ENCODE results near the gene IQGAP2. TPM values are rescaled to one million over a fixed set of nuclear protein-coding genes. Genes with fewer than 3 reads are reported as not detected.

The IQGAP2 gene
- total RNA-seq, 1 donor = 1.2 TPM

DNA sequence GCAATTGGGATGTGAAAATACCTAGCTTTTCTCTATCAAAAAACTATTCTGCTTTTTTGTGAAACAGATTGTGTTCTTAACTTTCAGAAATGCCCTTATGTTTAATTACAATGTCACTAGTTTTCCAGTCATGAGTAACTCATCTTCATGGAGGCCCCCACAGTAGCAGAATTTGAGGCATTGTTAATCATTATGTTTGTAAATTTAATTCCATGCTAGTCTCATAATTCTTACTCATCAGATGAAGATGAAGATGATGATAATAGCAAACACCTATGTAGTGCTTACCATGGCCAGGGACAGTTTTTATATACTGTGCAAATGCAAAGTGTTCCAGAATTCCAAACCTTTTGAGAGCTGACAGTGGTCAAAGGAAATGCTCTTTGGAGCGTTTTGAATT lies 285.1 kb downstream of the IQGAP2 start:
- no peak for DNase-seq (ENCODE audit: low read depth)
- TF ChIP-seq, protein P1, sequence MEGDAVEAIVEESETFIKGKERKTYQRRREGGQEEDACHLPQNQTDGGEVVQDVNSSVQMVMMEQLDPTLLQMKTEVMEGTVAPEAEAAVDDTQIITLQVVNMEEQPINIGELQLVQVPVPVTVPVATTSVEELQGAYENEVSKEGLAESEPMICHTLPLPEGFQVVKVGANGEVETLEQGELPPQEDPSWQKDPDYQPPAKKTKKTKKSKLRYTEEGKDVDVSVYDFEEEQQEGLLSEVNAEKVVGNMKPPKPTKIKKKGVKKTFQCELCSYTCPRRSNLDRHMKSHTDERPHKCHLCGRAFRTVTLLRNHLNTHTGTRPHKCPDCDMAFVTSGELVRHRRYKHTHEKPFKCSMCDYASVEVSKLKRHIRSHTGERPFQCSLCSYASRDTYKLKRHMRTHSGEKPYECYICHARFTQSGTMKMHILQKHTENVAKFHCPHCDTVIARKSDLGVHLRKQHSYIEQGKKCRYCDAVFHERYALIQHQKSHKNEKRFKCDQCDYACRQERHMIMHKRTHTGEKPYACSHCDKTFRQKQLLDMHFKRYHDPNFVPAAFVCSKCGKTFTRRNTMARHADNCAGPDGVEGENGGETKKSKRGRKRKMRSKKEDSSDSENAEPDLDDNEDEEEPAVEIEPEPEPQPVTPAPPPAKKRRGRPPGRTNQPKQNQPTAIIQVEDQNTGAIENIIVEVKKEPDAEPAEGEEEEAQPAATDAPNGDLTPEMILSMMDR (IDR thresholded peaks at IDR 0.05; ENCODE audit: insufficient read depth, low read length) = no peak
- no peak overlapping the region for H3K4me3 ChIP-seq (ENCODE audit: low read depth, low read length)

DNA sequence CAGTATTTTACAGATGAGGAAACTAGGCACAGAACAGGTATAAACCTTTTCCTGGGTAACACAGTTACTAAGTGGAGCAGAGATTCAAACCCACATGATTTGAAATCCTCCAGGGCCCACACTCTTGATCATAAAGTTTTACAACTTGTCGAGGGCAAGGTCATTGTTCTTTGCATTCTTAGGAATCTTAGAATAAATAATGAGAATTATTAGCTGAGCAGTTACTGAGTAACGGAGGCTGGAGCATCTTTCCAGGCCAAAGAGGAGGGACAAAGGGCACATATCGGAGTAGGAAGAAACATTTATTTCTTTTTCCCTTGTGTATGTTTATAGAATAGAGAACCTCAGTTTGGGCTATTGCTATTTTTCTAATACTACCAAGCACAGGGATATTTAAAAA lies 285.8 kb downstream of the IQGAP2 start:
- H3K4me3 ChIP-seq (ENCODE audit: low read depth, low read length) = no peak overlapping the region
- no peak for DNase-seq (ENCODE audit: low read depth)
- TF ChIP-seq, protein P1 (IDR thresholded peaks at IDR 0.05; ENCODE audit: insufficient read depth, low read length) = no peak

DNA sequence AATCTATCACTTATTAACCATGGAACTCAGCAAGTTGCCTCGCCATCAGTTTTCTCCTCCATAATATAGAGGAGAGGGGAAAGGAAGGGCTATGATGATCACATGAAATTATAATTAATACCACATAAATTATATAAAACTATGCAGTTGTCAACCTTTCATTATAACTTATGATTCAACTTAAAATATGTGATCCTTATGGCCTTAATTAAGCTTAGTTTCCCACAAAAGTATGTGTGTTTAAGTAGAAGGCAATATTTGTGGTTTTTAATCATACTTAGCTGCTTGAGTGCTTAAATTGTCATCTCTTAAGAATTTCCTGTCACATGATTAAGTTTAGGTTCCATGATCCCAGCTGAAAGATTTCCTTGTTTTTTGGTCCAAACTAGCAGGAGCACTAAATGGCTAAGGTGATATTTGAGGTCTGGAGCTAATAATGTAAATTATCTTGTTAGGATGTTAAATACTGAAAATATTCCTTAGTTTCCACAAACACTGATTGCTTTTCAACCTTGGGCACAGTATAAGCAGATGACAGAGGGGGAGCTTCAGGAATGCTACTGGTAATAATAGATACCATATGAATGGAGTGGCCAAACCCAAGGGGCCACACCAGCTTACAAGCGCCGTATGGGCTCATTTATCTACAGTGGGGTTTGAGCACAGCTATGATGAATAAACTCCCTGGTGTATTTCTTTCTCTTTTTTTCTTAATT lies 286.4 kb downstream of the IQGAP2 start:
- no peak overlapping the region for H3K4me3 ChIP-seq (ENCODE audit: low read depth, low read length)
- TF ChIP-seq, protein P1 (IDR thresholded peaks at IDR 0.05; ENCODE audit: insufficient read depth, low read length) = no peak
- DNase-seq (ENCODE audit: low read depth) = peak; percentile 97

DNA sequence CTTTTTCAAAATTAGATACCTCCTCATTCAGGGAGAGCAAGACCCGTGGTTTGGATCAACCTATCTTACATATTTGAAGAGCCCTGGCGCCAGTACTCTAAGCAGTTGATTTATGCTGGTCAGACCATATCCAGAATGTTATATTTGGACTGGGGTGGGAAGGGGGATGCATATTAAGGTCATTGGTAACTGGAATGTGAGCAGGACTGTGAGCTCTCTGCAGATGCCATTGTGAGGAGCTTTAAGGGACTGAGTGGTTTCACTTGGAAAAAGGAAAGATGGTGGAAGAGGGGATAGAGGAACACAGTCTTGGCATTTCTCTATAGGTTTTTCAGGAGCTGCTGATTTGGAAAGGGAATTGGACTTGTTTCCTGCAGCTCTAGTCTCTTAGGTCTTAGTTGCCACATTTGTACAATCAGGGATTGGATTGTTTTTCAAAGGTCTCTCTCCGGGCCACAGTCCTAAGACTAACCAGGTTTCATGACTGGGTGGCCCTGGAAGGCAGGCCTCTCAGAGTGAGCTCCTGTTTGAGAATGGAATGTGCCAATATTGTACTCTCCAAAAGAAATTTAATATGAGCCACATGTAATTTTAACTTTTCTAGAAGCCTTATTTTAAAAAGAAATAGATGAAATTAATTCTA lies 287.1 kb downstream of the IQGAP2 start:
- H3K4me3 ChIP-seq (ENCODE audit: low read depth, low read length) = no peak overlapping the region
- DNase-seq (ENCODE audit: low read depth) = no peak
- TF ChIP-seq, protein P1 (IDR thresholded peaks at IDR 0.05; ENCODE audit: insufficient read depth, low read length) = no peak

DNA sequence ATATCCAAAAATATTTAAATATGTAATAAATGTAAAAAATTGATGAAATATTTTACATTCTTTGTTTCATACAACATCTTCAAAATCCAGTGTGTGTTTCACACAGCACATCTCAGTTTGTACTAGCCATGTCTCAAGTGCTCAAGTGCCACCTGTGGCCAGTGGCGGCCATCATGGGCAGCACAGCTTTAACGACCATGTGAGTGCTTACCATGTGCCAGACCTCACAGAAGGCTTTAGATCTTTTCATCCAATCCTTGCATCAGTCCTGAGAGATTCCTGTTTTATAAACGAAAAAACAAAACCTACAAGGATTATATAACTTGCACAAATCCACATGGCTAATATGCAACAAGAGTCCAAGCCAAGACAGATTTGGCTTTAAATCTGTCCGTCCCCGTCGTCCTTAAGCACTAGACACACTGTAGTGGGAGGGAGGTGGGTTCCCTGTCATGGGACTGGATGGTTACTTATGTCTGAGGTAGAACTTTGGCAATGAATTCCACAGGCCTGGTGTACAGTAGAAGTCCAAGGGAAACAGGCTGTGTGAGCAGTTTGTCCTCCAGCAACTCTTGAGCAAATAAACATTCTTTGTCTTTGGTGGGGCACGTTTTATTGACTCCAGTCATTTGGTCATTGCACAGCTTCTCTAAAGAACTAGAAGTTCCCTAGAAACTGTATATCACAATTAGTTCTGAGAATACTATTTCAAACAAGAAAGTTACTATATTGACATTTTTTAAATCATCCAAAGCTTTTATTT lies 287.8 kb downstream of the IQGAP2 start:
- TF ChIP-seq, protein P1 (IDR thresholded peaks at IDR 0.05; ENCODE audit: insufficient read depth, low read length) = no peak
- H3K4me3 ChIP-seq (ENCODE audit: low read depth, low read length) = no peak overlapping the region
- DNase-seq (ENCODE audit: low read depth) = peak; percentile 56

DNA sequence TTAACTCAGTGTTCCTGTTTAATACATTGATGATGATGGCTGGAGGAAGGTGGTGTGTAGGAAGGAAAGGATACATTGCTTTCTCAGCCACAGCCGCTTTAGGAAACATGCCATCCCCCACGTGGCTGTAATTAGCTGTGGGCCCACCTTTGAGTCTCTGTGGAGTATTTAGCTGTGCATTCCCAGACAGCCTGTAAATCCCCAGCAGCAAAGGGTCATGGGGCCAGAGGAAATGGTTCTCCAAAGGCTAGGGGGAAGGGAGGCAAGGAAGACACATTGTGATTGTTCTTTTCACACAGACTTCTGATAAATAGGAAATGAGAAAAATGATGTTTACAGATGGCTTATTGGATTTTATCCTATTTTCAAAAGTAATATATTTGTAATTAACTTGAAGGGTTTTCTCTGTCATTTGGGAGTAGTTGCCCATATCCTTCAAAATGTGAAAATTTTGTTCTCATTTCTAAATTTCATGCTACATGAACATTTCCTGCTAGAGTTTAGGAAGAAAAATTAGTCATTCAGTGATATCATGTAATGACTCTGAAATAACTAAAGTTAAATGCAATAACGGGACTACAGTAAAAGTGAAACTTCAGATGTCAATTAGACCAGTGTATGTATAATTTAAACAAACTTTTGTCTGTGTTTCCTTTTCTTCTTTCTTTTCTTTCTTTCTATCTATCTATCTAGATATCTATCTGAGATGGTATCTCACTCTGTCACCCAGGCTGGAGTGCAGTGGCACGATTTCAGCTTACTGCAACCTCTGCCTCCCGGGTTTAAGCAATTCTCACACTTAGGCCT lies 288.6 kb downstream of the IQGAP2 start:
- TF ChIP-seq, protein P1 (IDR thresholded peaks at IDR 0.05; ENCODE audit: insufficient read depth, low read length) = no peak
- peak; percentile 52 for DNase-seq (ENCODE audit: low read depth)
- H3K4me3 ChIP-seq (ENCODE audit: low read depth, low read length) = no peak overlapping the region

Measured in fibroblast of the aortic adventitia (primary cell).